Measurements from ENCODE around the gene PCDH9. TPM values are rescaled to one million over a fixed set of nuclear protein-coding genes. Genes with fewer than 3 reads are reported as not detected.

The PCDH9 gene
- total RNA-seq, 1 donor from 2014 or later: 0.40 TPM

DNA sequence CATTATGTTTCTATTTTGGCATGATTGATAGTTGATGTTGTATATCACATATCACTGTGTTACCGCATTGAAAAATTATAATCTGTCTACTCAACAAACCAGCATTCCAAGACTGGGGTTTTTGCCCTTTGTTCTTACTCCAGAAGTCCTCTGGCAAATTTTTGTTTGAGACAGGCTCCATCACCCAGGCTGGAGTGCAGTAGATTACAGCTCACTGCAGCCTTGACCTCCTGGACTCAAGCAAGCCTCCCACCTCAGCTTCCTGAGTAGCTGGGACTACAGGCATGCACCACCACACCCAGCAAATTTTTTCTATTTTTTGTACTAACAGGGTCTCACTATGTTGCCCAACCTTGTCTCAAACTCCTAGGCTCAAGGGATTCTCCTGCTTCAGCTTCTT, 741.0 kb downstream of the PCDH9 start:
- TF ChIP-seq, protein P1, sequence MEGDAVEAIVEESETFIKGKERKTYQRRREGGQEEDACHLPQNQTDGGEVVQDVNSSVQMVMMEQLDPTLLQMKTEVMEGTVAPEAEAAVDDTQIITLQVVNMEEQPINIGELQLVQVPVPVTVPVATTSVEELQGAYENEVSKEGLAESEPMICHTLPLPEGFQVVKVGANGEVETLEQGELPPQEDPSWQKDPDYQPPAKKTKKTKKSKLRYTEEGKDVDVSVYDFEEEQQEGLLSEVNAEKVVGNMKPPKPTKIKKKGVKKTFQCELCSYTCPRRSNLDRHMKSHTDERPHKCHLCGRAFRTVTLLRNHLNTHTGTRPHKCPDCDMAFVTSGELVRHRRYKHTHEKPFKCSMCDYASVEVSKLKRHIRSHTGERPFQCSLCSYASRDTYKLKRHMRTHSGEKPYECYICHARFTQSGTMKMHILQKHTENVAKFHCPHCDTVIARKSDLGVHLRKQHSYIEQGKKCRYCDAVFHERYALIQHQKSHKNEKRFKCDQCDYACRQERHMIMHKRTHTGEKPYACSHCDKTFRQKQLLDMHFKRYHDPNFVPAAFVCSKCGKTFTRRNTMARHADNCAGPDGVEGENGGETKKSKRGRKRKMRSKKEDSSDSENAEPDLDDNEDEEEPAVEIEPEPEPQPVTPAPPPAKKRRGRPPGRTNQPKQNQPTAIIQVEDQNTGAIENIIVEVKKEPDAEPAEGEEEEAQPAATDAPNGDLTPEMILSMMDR (conservative IDR thresholded peaks at IDR 0.05; ENCODE audit: low read depth, low read length): no peak
- no peak for DNase-seq (ENCODE audit: low read depth)
- H3K4me3 ChIP-seq (ENCODE audit: low read depth, low read length): no peak overlapping the region

DNA sequence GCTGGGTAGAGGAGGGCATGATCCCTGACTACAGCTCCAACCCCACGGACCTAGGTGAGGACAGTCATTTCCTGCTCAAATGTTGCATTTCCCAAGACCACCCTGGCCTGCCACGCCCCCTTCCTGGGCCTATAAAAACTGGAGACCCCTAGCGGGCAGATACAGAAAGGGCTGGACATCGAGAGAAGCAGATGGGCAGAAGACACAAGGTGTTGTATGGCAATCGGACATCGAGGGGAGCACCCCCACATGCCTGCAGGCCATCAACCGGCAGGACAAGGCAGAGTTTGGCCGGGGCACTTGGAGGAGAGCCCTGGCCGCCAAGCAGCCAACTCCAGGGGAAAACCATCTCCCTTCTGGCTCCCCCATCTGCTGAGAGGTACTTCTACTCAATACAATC, 746.4 kb downstream of the PCDH9 start:
- H3K4me3 ChIP-seq (ENCODE audit: low read depth, low read length): no peak overlapping the region
- DNase-seq (ENCODE audit: low read depth): no peak
- TF ChIP-seq, protein P1 (conservative IDR thresholded peaks at IDR 0.05; ENCODE audit: low read depth, low read length): no peak

DNA sequence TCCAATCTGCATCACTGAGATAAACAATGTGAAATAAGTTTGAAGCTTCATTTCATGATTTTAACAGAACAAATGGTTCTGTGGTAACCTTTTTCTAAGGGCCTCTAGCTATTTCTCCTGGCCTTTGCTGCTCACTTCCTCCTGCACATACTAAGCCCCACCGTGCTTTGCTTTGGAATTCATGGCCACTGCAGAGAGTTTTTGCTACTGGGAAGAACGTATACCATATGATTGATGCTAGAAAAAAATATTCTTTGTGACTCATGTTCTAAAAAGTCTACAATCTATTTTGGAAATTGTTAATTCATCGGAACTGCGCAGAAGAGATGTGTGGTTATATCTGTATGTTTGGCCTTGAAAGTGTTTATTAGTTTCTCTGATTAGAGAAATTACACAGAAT, 747.3 kb downstream of the PCDH9 start:
- no peak overlapping the region for H3K4me3 ChIP-seq (ENCODE audit: low read depth, low read length)
- DNase-seq (ENCODE audit: low read depth): no peak
- TF ChIP-seq, protein P1 (conservative IDR thresholded peaks at IDR 0.05; ENCODE audit: low read depth, low read length): no peak

DNA sequence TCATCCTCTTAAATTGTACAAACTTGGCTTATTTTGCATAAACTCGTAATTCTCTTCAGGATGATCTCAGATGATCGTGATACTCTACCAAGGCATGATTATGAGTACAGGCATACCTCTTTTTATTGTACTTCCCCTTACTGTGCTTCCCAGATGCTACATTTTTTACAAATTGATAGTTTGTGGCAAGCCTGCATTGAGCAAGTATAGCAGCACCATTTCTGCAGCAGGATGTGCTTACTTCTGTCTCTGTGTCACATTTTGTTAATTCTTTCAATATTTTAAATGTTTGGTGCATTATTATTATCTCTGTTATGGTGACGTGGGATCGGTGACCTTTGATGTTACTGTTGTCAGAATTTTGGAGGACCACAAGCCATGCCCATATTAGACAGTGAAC, 752.3 kb downstream of the PCDH9 start:
- TF ChIP-seq, protein P1 (conservative IDR thresholded peaks at IDR 0.05; ENCODE audit: low read depth, low read length): no peak
- no peak for DNase-seq (ENCODE audit: low read depth)
- H3K4me3 ChIP-seq (ENCODE audit: low read depth, low read length): no peak overlapping the region

DNA sequence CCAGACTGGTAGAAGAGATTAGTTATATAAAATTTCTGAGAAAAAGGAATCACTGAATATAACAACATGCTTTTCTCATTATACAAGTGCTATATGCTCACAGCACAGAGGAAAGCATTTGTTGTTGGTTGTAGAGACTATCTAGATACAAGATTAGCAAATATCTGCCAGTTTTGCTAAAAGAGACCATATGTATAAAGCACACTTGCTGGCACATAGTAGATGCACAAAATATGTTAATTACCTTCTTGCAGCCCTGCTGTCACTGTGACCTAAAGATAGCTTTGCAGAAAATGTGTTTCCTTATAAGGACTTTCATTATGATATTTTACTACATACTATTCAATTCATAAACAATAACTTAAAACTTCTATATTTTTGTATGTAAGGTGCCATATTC, 755.1 kb downstream of the PCDH9 start:
- TF ChIP-seq, protein P1 (conservative IDR thresholded peaks at IDR 0.05; ENCODE audit: low read depth, low read length): no peak
- no peak for DNase-seq (ENCODE audit: low read depth)
- no peak overlapping the region for H3K4me3 ChIP-seq (ENCODE audit: low read depth, low read length)

DNA sequence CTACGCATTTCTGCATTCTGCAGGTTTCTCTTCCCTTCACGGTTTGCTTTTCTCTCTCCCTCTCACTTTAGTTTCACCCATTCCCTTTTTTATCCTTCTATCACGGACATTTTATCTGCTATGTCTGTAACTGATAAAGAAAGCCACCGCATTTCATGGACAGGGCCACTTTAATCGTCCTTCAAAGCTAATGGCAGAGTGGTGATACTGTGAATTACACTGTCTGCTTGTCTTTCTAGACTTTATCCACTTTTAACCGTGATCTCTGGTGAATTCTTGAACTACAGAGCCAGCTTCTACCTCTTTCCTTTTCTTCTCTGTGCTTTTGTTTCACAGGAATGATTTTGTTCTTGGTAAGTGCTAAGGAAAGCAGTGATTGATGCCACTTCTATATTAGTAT, 760.4 kb downstream of the PCDH9 start:
- H3K4me3 ChIP-seq (ENCODE audit: low read depth, low read length): no peak overlapping the region
- no peak for DNase-seq (ENCODE audit: low read depth)
- TF ChIP-seq, protein P1 (conservative IDR thresholded peaks at IDR 0.05; ENCODE audit: low read depth, low read length): no peak

DNA sequence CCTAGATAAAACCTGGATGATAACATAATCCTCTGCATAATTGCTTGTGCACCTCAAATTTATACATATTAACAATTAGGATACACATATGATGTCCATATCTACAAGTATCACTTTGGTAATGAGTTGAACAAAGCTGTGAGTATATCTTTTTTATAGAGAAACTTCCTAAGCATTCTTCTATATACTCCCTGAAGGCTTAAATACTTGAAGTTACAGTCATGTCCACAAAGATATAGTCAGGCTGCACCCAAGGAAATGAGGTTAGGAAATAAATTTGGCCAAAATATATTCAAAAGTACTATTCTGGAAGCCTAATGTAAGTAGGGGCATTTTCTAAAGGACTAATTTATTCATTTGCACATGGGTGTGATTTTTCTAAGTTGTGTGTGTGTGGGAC, 761.5 kb downstream of the PCDH9 start:
- TF ChIP-seq, protein P1 (conservative IDR thresholded peaks at IDR 0.05; ENCODE audit: low read depth, low read length): no peak
- DNase-seq (ENCODE audit: low read depth): no peak
- no peak overlapping the region for H3K4me3 ChIP-seq (ENCODE audit: low read depth, low read length)

Measured in epithelial cell of proximal tubule (primary cell).